Activated T-cell treated with anti-CD3 and anti-CD28 coated beads for 1 hour (primary cell): Measurements from ENCODE around the gene RNF208.

Experiments
- DNase-seq: peaks from one replicate; pipeline ENCODE4 v3.0.0-alpha.2; 2020; ENCODE audit warnings: low read depth

The RNF208 gene

DNA sequence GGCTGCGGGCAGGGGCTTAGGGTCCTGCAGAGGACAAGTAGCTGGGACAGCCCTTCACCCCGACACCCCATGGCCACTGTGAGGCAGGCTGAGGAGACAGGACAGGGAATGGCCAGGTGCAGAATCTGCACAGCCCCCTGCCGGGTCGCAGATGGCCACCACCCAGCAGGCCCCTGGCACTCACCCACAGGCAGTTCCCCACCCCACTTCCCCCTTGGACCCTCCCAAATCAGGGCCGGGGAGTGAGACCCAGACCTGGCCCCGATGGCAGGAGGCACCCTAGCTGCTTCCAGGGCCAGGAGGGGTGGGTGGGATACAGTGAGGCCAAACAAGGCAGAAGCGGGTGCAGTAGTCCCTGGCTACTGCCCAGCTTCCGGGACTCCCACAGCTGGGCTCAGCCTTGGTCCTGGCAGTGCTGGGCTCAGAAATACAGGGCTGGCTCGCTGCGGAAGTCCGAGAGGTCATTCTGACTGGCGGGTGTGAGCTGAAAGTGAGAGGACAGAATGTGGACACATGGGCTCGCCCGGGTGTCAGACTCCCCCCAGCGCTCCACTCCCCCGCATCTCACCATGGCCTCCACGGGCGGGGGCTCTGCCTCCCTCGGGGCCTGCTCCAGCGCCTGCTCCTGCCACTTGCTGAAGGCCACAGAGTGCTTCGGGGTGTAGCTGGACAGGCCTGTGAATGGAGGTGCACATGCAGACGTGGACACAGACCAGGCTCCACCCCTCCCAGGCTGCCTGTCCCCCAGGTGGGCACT lies 30.2 kb downstream of the RNF208 start:
- DNase-seq = no peak

- DNase-seq = no peak
These were observed 30.8 kb downstream of the RNF208 start for GRCh38 chr9:137191245-137191644.

DNA sequence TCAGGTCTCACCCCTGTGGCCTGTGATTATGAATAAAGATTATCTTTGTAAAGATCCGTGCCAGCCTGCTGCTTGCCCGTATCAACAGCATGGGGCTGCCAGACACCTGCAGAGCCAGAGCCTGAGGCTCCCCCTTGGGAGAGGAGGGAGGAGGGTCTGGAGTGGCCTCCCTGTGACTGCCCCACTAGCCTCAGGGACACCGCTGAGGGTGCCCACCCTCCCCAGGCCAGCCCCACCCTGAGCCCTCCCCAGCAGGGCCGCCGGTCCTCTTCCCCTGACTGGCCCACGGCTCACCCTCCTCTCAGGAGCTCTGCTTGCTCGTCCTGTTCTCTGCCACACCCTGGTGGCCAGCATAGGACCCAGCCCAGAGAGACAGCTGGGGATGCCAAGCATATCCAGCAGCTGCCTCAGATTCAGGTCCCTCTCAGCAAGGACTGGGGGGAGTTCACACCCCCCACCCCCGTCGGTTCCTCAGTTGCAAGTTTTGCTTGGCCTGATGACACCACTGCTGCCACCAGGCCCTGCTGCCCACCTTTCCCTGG lies 31.7 kb downstream of the RNF208 start:
- DNase-seq = no peak

DNA sequence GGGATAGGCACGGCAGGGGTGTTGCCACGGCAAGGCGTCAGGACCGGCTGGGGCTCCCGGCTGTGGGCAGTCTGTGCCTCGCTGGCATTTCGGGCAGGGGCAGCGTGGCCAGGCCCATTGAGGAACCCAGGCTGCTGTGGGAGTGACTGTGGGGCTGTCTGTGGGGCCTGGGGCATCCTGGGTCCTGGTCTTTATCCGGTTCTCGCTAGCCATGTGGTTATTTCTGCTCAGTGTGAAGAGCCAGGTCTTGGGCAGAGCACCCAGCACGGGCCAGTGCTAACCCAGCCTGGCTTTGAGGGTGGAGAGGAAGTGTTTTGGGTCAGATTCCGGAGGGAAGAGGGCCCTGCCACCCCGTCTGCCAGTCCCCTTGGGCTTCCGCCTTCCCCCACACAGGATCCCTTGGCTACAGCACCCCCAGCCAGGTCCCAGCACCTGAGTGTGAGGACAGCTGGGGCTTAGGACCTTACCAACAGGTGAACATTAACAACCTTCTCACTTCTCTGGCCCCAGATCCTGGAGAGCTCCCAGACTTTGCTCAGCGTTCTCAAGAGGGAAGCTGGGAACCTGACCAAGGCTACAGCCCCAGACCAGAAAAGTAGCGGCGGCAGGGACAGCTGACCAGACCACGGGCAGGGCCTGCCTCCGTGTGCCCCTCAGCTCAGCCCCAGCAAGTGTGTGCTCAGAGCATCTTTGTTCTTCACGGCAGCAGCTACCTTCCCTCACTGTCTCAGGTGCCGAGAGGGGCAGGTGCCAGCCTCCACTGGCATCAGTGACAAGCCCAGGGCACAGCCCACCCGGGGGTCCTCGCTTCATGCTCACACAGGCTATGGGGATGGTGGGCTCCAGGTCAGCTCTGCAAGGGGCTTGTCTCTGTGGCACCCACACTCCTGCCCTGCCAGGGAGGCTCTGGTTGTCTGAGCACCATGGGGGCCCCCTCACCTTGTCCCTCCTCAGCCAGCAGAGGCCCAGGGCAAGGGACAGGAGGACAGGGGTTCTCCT lies 32.4 kb downstream of the RNF208 start:
- DNase-seq = no peak

DNA sequence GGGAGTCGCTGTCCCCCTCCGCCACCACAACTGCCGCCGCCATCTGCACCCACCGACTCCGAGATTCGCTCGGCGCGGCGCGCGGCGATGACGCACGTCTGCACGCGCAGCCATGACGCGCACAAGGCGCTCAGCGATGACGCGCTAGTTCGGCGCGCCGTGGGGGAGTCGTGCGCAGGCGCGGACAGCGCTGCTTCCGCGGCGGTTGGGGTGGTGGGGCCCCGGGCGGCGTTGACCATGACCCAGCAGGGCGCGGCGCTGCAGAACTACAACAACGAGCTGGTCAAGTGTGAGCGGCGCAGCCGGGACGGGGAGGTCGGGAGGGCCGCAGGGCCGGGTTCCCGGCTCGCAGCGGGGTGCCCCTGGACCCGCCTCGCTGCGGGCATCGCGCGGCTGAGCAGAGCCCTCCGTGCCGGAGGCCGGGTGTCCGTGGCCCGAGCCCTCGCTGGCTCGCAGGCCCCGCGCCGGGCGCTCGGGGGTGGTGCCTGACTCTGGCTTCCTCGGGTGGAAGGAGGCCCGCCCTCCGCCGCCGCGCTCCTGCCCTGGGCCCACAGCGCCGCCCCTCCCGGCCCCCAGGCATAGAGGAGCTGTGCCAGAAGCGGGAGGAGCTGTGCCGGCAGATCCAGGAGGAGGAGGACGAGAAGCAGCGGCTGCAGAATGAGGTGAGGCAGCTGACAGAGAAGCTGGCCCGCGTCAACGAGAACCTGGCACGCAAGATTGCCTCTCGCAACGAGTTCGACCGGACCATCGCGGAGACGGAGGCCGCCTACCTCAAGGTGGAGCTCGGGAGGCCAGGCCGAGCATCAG lies 33.3 kb downstream of the RNF208 start, which contains the start of the genes ANAPC2 and SSNA1:
Gene ANAPC2, minus strand, starts transcription at position 71 of the 807 bp plus-strand sequence. Its CDS starts 28 bp downstream, at position 43.
Gene SSNA1, plus strand, starts transcription at position 187 of the 807 bp plus-strand sequence. Its CDS starts 51 bp downstream, at position 238.
- DNase-seq = peak; percentile 93

- no peak for DNase-seq
These were observed 34.0 kb downstream of the RNF208 start for GRCh38 chr9:137188086-137188489.

DNA sequence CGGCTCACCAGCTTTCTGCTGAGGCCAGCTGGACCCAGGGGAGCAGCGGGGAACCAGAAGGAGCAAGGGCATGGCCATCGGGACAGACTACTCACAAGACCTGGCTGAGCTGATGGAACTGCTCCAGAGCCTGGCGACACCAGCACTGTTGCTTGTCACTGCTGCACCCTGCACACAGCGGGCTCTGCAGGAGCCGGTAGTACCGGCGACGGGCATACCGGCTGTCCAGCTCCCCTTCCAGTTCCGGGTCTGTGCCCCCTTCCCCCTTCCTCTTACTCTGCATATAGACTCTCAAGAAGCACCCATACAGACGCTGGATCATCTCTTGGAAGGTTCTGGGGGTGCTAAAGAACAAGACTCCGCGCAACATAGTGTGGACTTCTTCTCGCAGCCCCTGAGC lies 34.7 kb downstream of the RNF208 start:
- DNase-seq = no peak

DNA sequence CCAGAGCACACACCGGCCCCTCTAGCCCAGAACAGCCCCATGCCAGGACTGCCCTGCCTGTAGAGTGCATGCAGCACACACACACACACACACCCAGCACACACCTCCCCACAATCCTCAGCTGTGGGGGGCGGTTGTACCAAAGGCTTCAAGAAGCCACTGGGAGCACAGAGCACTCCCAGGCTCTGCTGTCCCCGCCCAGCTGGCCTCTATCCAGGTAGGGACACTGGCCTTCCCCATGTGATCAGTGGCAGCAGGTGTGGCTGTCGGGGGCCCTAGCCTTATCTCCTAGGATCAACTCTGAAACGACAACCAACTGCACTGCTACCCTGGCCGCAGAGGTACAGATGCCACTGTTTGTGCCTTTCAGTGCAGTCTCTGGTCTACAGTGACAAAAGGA lies 35.7 kb downstream of the RNF208 start:
- DNase-seq = no peak

- no peak for DNase-seq
These were observed 36.1 kb downstream of the RNF208 start for GRCh38 chr9:137185921-137186320.

GRCh38 chr9:137184881-137185660 lies 37.0 kb downstream of the RNF208 start:
- DNase-seq = no peak

DNA sequence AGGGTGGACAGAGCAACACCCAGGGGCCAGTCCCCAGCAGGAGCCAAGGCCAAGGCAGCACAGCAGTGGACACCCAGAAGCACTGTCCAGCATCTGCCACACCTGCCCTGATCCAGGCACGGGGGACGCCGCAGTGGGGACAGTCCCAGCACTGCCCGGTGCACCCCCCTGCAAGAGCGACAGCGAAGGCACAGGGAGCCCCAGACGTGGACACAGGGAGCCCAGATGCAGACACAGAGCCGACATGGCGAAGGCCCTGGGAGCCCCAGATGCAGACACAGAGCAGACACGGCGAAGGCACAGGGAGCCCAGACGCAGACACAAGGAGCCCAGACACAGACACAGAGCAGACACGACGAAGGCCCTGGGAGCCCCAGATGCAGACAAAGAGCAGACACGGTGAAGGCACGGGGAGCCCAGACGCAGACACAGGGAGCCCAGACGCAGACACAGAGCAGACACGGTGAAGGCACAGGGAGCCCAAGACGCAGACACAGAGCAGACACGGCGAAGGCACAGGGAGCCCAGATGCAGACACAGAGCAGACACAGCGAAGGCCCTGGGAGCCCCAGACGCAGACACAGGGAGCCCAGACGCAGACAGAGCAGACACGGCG lies 38.0 kb downstream of the RNF208 start:
- no peak for DNase-seq

DNA sequence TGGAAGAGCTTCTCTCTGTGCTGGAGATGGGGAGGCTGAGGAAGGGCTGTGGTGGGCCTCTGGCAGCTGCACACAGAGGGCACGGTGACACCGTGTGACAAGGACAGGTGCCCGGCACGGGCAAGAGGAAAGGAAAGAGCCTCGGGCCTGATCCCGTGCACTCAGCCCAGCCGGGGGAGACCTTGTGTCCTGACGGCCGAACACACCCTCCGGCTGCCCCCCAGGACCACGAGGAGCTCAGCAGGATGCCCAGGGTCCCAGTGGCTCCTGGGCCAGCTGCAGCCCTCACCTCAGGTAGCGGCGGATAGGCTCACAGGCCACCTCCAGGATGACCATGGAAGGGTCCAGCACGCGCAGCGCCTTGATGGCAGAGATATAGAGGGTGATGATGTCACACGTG lies 39.2 kb downstream of the RNF208 start:
- no peak for DNase-seq

DNA sequence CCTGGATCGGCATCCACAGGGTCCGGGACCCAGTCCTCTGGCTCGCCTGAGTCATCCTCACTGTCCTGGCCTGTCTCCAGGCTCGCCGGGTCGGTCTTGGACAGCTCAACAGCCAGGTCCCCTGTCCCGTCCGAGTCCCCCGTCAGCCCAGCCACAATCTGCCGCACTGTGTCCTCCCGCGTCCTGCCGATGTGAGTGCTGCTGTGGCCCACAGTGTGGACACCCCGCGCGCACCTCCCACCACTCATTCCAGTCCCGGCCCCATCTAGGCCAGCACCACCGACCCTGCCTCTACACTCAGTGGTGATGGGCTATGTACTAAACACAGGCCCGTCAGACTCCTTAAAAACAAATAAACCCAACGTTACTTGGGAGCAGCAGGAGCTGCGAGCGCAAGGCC lies 40.4 kb downstream of the RNF208 start:
- no peak for DNase-seq

- no peak for DNase-seq
These were observed 41.5 kb downstream of the RNF208 start for GRCh38 chr9:137180491-137180890.

DNA sequence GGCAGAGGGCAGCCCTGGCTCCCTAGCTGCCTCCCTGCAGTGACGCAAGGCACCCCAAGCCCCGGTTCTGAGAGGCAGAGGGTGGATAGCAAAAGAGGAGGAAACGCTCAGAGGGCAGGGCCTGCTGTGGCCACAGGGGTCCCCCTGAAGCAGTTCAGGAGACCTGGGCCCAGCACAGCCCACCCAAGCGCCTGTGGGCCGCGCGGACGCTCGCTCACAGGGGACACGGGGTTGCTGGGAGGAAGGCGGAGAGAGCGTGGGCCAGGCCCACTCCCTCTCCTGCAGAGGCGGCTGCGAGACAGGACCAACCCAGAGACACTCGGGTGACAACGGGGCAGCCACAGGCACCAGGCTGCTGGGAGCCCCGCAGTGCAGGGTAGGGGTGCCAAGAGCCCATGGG lies 42.3 kb downstream of the RNF208 start:
- DNase-seq = no peak

- DNase-seq = no peak
These were observed 43.0 kb downstream of the RNF208 start for GRCh38 chr9:137178939-137179630.

DNA sequence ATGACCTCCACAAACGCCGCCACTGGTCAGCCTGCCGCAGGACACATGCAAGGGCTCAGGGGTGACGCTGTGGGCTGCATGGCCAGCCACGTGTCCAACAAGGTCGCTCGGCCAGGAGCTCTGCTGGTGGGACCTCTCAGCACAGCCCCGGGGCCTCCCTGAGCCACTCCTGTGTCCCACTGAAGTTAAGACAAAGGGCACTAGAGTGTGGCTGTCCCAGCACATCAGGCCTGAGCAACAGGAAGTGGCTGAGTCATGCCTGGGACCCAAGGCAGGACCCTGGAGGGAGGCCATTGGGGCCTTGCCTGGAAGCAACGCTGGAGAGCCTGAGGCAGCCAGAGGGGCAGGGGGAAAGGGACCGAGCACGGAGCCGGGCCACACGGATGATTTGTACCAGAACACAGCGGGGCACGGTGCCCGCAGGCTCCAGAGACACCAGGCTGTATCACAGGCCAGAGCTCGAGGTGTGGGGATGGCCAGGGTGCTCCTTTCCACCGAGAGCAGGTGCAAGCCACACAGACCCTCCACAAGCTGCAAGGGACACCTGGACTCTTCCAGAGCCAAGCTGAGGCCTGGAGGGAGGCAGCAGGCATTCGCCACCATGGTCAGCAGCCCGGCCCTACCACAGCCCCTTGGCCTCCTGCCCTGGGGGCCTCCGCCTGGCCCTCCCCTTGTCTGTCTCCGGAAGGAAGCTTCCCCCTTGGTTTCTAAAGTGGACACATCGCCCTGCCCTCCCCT lies 43.7 kb downstream of the RNF208 start:
- no peak for DNase-seq

GRCh38 chr9:137176302-137177182 lies 45.5 kb downstream of the RNF208 start:
- DNase-seq = no peak
